Duodenal mucosa (tissue), 2 donors: ENCODE data around the gene HTR2C.
"Not testable (repeated sequence)": the region's sequence is repeated elsewhere in the genome, so short reads cannot be mapped to it uniquely, and the experiment has no call there.

Source experiments
- H3K27ac ChIP-seq: one replicate; pipeline ENCODE4 v1.7.0; 2013; ENCODE audit warnings: low read depth, low read length
- H3K27me3 ChIP-seq, 2 donors: one replicate each; pipeline ENCODE4 v1.7.0; 2013; ENCODE audit warnings: low read length in 2 of 2, control low read depth in 1 of 2; ENCODE audit not compliant: insufficient read depth in 2 of 2, control insufficient read depth in 1 of 2
- H3K36me3 ChIP-seq, 2 donors: one replicate each; pipeline ENCODE4 v1.7.0; 2013; ENCODE audit warnings: low read length in 2 of 2, control low read depth in 1 of 2; ENCODE audit not compliant: insufficient read depth in 2 of 2, control insufficient read depth in 1 of 2
- H3K4me1 ChIP-seq, 2 donors: one replicate each; pipeline ENCODE4 v1.7.0; 2013; ENCODE audit warnings: low read length in 2 of 2, control low read depth in 1 of 2; ENCODE audit not compliant: insufficient read depth in 2 of 2, control insufficient read depth in 1 of 2
- H3K4me3 ChIP-seq, 2 donors: one replicate each; pipeline ENCODE4 v1.7.0; 2013; ENCODE audit warnings: low read length in 2 of 2, low read depth in 1 of 2
- H3K9ac ChIP-seq, 2 donors: one replicate each; pipeline ENCODE4 v1.7.0; 2013; ENCODE audit warnings: low read length in 2 of 2, low read depth in 1 of 2
- H3K9me3 ChIP-seq, 2 donors: one replicate each; pipeline ENCODE4 v1.7.0; 2013; ENCODE audit warnings: low read length in 2 of 2, control low read depth in 1 of 2; ENCODE audit not compliant: control insufficient read depth in 1 of 2

The HTR2C gene

GRCh38 chrX:114599911-114600310, 16.0 kb downstream of the HTR2C start:
- Histone ChIP-seq H3K9me3 (no peaks in the 10 kb centered on the region), H3K27me3 (no peaks in the 10 kb centered on the region), H3K27ac (no peak overlapping the region), H3K4me3 (no peak overlapping the region), H3K4me1 (no peaks in the 10 kb centered on the region), H3K9ac (no peak overlapping the region), H3K36me3 (no peaks in the 10 kb centered on the region)

- not testable (repeated sequence) for H3K27me3 ChIP-seq, H3K36me3 ChIP-seq, H3K9me3 ChIP-seq, H3K27ac ChIP-seq, H3K9ac ChIP-seq, H3K4me3 ChIP-seq, H3K4me1 ChIP-seq
These were observed 22.7 kb downstream of the HTR2C start for GRCh38 chrX:114606619-114607018.

- no peak overlapping the region for H3K4me3 ChIP-seq
- H3K9me3 ChIP-seq, result no peaks in the 10 kb centered on the region
- H3K36me3 ChIP-seq, result no peaks in the 10 kb centered on the region
- no peaks in the 10 kb centered on the region for H3K27me3 ChIP-seq
- no peaks in the 10 kb centered on the region for H3K4me1 ChIP-seq
- H3K9ac ChIP-seq, result no peak overlapping the region
- H3K27ac ChIP-seq, result no peak overlapping the region
These were observed 27.2 kb downstream of the HTR2C start for GRCh38 chrX:114611018-114611619.

DNA sequence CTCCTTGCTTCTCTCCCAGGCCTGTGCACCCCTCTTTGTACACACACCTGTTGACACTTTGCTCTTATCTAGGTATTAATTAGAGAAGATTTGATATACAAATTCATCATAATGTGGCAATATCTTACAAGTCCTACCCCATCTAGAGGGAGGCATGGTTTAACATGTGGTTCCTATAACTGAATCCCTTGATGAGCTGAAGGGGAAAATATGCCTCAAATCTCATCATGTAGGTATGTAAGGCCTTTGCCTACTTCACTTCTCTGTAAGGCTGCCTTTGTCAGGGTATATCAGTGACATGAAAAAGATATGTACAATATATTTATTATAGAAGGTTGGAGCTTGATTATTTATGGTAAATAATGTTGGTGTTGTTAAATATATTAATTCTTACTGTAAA, 31.9 kb downstream of the HTR2C start:
- H3K4me1 ChIP-seq, result no peaks in the 10 kb centered on the region
- H3K27me3 ChIP-seq, result no peaks in the 10 kb centered on the region
- H3K4me3 ChIP-seq, result no peak overlapping the region
- H3K27ac ChIP-seq, result no peak overlapping the region
- H3K9me3 ChIP-seq, result no peaks in the 10 kb centered on the region
- H3K36me3 ChIP-seq, result no peaks in the 10 kb centered on the region
- H3K9ac ChIP-seq, result no peak overlapping the region

DNA sequence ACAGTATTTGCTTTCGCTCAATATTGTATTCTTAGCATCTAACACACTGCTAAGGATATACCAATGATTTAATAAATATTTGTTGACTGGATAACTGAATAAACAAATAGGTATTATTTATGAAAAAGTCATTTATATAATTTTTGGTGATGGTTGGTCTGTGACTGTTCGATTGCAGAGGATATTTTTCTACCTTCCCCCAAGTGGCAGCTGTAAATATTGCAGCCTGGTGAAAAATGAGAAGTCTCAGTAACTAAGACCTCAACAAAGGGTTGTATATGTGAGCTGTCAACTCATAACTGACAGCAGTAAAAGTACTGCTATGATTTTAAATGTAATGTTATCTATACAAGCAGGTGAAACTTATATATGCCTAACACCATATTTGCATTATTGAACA, 36.0 kb downstream of the HTR2C start:
- Histone ChIP-seq H3K27ac (no peak overlapping the region), H3K36me3 (no peaks in the 10 kb centered on the region), H3K9ac (no peak overlapping the region), H3K9me3 (no peaks in the 10 kb centered on the region), H3K27me3 (no peaks in the 10 kb centered on the region), H3K4me3 (no peak overlapping the region), H3K4me1 (no peaks in the 10 kb centered on the region)

DNA sequence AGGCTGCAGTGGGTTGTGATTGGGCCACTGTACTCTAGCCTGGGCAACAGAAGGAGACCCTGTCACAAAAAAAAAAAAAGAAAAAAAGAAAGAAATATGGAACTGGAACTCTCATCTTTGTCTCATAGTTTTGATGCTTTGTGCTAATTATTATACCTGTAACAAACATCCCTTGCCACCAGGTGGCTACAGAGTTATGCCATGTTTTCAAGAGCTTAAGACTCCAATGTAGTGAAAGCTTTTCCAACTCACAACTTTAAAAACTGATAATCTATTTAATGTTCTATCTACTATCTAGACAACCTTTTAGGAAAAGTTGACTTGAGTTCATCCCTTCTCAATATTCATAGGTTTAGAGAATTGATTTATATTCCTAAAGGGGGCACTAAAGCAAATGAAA, 42.4 kb downstream of the HTR2C start:
- no peaks in the 10 kb centered on the region for H3K27me3 ChIP-seq
- H3K4me1 ChIP-seq, result no peaks in the 10 kb centered on the region
- H3K4me3 ChIP-seq, result no peak overlapping the region

GRCh38 chrX:114635986-114636385, 52.1 kb downstream of the HTR2C start:
- no peaks in the 10 kb centered on the region for H3K4me1 ChIP-seq
- no peak overlapping the region for H3K4me3 ChIP-seq
- no peaks in the 10 kb centered on the region for H3K9me3 ChIP-seq
- H3K27ac ChIP-seq, result no peak overlapping the region
- no peaks in the 10 kb centered on the region for H3K36me3 ChIP-seq
- H3K27me3 ChIP-seq, result no peaks in the 10 kb centered on the region
- H3K9ac ChIP-seq, result no peak overlapping the region

More for the DNA sequence above, 42.4 kb downstream of the HTR2C start:
- no peak overlapping the region for H3K27ac ChIP-seq
- H3K9me3 ChIP-seq, result no peaks in the 10 kb centered on the region
- H3K36me3 ChIP-seq, result no peaks in the 10 kb centered on the region
- no peak overlapping the region for H3K9ac ChIP-seq

DNA sequence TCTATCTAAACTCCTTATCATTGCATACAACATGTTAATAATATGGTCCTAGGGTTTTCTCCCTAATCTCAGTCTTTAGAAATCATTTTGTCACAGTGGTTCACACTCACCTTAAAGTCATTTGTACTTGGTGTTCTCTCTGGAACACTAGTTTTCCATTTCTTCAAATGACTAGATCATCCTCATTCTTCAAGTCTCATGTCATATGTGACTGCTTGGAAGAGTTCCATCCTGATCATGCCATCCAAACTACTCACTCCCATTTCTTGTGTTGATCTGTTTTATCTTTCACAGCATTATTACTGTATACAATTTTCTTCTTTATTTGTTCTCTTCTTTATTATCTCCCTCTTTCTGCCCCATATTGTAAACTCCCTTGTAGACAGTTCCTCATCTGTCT, 66.5 kb downstream of the HTR2C start:
- H3K27ac ChIP-seq, result no peak overlapping the region
- H3K4me3 ChIP-seq, result no peak overlapping the region
- no peaks in the 10 kb centered on the region for H3K9me3 ChIP-seq
- no peaks in the 10 kb centered on the region for H3K27me3 ChIP-seq
- H3K36me3 ChIP-seq, result no peaks in the 10 kb centered on the region
- no peak overlapping the region for H3K9ac ChIP-seq
- H3K4me1 ChIP-seq, result no peaks in the 10 kb centered on the region

- Histone ChIP-seq H3K4me3 (no peak overlapping the region), H3K4me1 (no peaks in the 10 kb centered on the region), H3K9ac (no peak overlapping the region)
These were observed 91.5 kb downstream of the HTR2C start for GRCh38 chrX:114675365-114675764.

DNA sequence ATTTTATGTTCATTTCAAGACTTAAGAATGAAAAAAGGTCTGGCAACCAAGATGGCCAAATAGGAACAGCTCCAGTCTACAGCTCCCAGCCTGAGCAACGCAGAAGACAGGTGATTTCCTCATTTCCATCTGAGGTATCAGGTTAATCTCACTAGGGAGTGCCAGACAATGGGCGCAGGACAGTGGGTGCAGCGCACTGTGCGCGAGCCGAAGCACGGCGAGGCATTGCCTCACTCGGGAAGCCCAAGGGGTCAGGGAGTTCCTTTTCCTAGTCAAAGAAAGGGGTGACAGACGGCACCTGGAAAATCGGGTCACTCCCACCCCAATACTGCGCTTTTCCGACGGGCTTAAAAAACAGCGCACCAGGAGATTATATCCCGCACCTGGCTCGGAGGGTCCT, 116.6 kb downstream of the HTR2C start:
- not testable (repeated sequence) for H3K27ac ChIP-seq, H3K9me3 ChIP-seq, H3K27me3 ChIP-seq, H3K4me3 ChIP-seq, H3K9ac ChIP-seq, H3K4me1 ChIP-seq, H3K36me3 ChIP-seq

More at GRCh38 chrX:114675365-114675764, 91.5 kb downstream of the HTR2C start:
- Histone ChIP-seq H3K36me3 (no peaks in the 10 kb centered on the region), H3K27me3 (no peaks in the 10 kb centered on the region), H3K27ac (no peak overlapping the region), H3K9me3 (no peaks in the 10 kb centered on the region)

- no peaks in the 10 kb centered on the region for H3K4me1 ChIP-seq
- no peak overlapping the region for H3K27ac ChIP-seq
- H3K4me3 ChIP-seq, result no peak overlapping the region
- no peaks in the 10 kb centered on the region for H3K27me3 ChIP-seq
- H3K36me3 ChIP-seq, result no peaks in the 10 kb centered on the region
- no peaks in the 10 kb centered on the region for H3K9me3 ChIP-seq
- H3K9ac ChIP-seq, result no peak overlapping the region
These were observed 125.5 kb downstream of the HTR2C start for GRCh38 chrX:114709406-114709805.
